ENCODE results near the gene C15orf62.

DNA sequence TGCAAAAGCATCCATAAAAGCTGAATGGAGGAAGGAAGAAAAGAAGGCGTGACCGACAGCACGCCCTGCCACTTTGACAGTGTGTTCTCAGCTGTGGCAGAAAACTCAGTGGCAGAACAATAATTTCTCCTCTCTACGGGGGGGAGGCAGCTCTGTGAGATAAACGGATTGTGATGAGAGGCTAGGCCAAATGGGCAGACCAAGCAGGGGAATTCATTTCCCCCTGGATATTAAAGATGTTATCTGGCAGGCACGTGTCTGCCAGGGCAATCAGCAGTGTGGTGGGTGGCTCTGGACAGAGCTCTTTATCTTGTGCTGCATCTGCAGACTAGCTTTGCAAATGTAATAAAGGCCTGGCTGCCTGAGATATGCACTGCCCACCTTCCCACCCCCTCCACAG, 12.8 kb upstream of the C15orf62 start:
- TF ChIP-seq POLR2AphosphoS5 (IDR thresholded peaks at IDR 0.05; ENCODE audit: low read depth, low read length): no peak
- no peak for TF ChIP-seq SIN3A (IDR thresholded peaks at IDR 0.05; ENCODE audit: borderline replicate concordance, insufficient read depth, low read length)

Data from PFSK-1 (cell line).